ENCODE results near the gene LRRC49.
A peak's percentile ranks its signal among the peaks of the same experiment; 100 is the strongest.
"Not testable (repeated sequence)": the region's sequence is repeated elsewhere in the genome, so short reads cannot be mapped to it uniquely, and the experiment has no call there.

Gene LRRC49

DNA sequence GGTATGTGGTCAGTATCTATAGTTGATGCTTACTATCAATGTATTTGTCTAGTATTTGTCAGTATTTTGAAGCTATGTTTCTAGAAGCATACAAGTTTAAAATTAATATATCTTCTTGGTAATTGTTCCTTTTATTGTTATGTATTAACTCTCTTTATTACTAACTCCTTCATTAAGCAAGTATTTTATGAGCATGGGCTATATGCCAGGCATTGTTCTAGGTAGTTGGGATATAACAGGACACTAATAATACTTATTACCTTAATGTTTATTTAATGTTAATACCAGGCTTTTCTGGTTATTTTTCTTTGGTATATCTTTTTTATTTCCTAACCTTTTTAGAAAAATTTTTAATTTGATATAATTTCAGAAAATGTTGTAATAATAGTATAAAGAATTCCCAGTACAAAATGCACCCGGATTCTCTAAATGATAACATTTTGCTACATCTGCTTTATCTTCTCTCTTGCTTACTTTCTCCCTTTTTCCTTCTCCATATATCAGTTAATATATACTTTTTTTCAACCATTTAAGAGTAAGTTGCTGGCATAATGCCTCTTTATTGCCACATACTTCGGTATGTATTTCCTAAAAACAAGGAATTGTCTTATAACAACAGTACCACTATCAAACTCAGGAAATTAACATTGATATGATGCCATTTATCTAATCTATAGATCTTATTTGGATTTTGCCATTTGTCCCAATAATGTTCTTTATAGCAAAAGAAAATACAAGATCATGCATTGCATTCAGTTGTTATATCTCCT is 30.9 kb downstream of the LRRC49 start:
- no peak for DNase-seq (ENCODE audit: low read depth)

DNA sequence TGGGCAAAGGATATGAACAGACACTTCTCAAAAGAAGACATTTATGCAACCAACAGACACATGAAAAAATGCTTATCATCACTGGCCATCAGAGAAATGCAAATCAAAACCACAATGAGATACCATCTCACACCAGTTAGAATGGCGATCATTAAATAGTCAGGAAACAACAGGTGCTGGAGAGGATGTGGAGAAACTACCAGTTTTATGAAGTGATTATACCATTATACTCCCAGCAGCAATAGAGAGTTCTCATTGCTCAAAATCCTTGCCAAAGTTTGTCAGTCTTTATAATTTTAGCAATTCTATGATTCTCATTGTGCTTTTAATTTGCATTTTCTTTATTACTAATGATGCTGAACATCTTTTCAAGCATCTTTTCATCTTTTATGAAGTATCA is 34.3 kb downstream of the LRRC49 start:
- not testable (repeated sequence) for DNase-seq (ENCODE audit: low read depth)

DNA sequence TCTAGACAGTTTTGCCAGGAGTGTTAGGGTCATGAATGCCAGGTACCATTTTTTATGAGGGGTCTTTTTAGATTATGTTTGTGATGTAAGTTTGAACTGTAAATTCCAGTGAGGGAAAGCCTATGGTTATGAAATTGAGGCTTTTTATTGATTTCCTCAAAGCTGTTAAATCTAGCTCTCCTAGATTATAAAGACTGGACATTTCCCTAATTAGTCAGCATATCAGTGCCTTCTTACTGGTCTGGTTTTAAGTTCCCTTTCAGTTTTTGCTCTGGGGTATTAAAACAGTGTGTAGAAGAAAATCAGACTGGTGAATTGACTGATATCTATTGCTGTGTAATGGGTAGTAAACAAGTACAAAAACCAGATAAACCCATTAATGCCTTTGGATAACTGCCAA is 39.2 kb downstream of the LRRC49 start:
- DNase-seq (ENCODE audit: low read depth), result no peak

DNA sequence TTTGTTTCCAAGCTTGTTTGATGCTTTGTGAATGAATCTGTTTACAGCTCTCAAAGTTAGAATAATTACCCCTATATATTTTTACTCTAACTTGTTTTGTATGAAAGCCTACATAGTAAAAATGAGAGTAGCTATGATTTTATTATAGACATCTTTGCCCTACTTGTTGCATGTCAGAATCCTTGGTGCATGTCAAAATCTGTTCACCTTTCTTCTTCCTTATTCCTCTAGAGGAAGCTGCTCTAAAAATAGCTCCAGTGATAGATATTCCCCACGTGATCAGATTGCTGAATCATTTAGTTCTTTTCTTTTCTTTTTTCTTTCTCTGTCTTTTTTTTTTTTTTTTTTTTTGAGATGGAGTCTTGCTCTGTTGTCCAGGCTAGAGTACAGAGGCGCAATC is 39.8 kb downstream of the LRRC49 start:
- no peak for DNase-seq (ENCODE audit: low read depth)

DNA sequence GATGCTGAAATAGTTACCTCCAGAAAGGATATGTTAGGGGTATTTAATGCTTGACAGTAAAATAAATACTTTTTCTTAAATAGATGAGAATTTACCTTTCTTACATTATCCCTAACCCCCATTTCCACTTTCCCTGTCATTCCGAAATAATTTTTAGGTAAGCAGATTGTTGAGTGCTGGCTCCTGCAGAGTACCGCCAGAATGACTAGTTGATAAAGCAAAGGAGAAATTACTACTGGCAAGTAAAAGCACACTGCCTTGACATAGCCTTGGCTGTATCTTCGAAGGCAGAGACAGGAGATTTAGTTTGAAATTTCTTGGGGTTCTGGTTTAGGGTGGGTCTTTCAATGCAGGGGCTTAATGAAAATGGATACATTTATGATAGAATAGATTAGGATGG is 40.8 kb downstream of the LRRC49 start:
- no peak for DNase-seq (ENCODE audit: low read depth)

DNA sequence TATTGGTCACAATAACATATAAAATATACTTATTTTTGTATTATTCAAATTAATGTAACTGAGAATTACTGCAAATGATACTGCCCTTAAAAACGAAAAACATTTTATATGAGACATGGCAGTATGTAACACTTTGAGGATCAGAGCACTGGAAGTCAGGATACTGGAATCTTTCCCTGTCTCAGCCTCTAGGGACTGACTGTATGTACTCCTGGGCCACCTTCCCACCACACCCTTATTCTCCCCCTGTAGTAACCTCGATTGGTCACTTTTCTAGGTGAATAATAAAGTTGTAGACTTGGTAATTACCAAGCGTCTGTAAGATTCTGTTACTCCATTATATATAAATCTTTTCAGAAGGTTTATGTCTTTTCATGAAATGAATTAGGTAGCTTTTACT is 43.0 kb downstream of the LRRC49 start:
- DNase-seq (ENCODE audit: low read depth), result no peak

DNA sequence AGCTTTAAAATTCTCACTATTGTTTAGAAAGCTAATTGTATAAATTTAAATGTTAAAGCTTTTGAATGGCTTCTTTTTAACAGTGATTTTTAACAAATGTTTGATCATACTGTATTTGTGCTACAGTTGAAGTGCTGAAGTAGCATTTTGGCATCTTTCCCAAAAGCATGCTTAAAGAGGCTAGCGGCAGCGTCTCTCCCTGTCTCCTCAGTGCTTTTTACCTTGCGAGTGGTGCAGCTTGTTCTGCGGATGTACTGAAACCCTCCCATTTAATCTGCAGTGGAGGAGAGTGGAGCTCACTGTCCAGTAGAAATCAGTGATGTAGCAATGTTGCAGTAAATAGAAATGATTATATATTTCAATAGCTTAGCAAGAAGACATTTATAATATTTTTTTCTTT is 43.7 kb downstream of the LRRC49 start:
- no peak for DNase-seq (ENCODE audit: low read depth)

DNA sequence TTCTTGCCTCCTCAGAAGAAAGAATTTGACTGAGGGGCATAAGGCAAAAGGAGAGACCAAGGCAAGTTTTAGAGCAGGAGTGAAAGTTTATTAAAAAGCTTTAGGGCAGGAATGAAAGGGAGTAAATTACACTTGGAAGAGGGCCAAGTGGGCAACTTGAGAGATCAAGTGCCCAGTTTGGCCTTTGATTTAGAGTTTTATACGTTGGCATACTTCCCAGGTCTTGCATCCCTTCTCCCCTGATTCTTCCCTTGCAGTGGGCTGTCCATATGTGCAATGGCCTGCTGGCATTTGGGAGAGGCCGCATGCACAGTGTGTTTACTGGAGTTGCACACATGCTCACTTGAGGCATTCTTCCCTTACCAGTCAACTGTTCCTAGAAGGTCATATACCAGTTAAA is 50.7 kb downstream of the LRRC49 start:
- not testable (repeated sequence) for DNase-seq (ENCODE audit: low read depth)

DNA sequence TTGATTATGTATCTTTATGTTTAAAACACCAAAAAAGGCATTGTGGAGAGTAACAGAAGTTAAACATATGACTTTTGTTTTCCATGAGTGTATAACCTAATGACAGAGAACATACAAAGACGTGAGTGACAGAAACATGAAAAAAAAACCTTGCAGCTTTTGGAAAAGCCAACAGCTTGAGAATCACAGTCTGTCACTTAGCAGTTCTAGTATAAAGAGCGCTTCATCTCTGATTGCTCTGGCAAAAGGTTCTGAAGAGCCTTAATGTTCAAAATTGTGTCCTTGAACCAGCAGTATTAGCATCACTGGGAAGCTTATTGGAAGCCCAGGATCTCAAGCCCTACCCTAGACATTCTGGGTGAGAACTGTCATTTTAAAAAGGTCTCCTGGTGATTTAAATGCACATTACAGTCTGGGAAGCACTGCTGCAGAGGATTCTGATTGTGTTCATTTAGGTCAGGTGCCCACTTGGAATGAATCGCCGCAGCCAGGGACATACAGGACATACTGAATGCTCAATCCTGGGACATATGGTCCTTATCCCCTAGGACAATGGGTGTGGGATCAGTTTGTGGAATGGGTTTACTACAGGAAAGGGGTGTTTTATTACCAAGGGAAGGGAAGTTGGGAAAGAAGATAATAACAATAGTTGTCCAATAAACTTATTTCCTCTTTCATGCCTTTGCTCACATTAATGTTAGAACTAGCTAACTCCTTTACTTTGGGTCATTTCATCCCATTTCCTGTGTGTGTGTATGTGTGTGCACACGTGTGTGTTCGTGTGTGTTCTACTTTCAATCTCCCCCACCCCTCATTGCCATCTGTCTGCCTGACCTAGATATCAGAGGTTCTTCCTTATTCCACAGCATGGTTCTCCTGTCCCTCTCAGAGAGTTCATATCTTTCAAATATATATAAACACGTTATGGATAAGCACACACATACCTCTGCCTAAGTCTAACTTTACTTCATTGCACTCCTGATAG is 55.0 kb downstream of the LRRC49 start:
- DNase-seq (ENCODE audit: low read depth), result no peak

DNA sequence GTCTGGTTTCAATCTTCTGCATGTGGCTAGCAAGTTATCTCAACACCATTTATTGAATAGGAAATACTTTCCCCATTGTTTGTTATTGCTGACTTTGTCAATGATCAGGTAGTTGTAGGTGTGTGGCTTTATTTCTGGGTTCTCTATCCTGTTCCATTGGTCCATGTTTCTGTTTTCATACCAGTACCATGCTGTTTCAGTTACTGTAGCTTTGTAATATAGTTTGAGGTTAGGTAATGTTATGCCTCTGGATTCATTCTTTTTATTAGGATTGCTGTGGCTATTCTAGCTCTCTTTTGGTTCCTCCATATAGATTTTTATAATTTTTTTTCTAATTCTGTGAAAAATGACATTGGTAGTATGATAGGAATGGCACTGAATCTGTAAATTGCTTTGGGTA is 58.3 kb downstream of the LRRC49 start:
- DNase-seq (ENCODE audit: low read depth), result no peak

DNA sequence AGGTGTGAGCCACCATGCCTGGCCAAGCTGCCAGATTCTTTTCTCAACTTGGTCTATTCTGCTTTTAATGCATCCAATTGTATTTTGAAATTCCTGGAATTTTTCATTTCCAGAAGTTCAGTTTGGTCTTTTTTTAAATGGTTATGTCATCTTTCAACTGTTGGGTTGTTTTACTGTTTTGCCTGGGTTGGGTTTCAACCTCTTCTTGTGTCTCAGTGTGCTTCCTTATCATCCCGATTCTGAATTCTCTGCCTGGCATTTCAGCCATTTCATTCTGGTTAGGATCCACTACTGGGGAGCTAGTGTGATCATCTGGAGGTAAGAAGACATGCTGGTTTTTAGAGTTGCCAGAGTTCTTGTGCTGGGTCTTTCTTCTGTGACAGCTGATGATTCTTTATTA is 61.5 kb downstream of the LRRC49 start:
- no peak for DNase-seq (ENCODE audit: low read depth)

DNA sequence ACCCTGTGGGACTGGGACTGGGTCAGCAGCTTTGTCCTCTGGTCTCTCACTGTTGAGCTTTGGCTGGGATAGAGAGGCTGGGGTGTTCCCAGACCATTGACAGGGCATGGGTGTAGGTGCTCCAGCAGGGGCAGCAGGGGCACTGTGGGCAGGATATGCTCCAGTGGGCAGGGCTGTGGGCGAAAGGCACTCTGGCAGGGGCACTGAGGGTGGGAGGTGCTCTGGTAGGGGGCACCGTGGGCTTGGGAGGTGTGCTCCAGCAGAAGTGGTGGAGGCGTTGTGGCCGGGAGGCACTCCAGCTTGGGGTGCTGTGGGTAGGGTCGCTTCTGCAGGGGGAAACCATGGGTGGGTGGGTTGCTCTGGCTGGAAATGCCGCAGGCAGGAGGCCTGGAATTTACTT is 62.1 kb downstream of the LRRC49 start:
- DNase-seq (ENCODE audit: low read depth), result no peak

DNA sequence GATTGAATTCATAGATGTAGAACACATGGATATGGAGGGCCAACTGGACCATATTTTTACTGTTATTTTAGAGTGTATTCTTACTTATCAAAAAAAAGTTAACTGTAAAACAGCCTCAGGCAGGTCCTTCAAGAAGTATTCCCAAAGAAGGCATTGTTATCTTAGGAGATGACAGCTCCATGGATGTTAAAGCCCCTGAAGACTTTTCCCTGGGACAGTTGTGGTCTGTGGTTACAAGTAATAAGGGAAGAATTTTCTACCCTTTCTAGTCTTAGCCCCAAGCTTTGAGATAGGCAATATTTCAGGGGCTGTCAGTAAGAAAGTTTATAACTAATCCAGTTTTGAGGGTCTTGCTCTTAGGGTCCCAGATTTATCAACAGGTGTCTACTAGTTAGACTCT is 62.5 kb downstream of the LRRC49 start:
- DNase-seq (ENCODE audit: low read depth), result no peak

DNA sequence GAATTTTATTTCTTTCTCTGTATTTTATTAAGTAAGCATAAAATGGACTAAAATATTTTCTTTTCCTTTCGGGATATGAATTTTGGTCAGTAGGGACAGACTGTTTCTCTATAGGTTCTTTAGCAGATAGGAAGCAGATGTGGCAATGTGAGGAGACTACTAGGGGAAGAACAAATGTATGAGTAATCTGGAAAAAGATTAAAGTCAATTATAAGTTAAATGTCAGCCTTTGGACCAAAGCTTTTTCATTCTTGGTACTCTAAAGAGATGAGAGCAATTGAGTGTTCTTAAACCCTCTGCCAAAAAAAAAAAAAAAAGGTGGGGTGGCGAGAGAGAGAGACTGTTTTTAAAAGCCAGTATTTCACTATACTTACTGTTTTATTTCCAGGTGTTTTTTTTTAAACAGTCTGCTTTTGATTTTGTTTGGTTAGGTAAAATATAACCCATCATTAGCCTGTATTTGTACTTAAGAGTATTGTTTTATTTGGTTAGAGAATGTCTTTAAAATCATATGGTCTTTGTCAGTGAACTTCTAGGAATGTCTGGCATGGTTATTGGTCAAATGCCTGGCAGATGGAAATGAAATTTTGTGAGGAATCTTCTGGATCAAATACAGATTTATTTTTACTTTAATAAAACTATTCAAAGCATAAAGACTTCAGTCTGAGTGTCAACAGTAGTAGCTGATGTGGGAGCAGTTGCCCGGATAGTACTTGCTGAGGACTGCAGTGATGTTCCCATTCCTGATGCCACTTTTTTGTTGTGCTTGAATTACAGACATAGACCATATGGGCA is 63.8 kb downstream of the LRRC49 start:
- no peak for DNase-seq (ENCODE audit: low read depth)

DNA sequence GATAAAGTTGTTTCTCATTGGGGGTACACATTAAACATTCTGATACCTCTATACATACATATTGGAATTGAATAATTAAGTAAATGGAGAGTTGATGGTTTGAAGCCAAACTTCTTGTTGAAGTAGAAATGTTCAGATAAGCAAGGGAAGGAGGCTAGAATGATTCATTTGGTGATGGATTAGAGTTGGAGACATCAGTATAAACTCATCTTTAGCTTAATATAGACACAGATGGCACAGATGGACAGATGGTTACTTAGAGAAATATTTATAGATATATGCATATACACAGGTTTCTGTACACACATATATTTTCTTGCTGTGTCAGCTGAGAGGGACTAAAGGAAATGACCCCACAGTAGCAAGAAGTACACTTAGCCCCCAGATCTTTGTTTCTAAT is 69.5 kb downstream of the LRRC49 start:
- no peak for DNase-seq (ENCODE audit: low read depth)

DNA sequence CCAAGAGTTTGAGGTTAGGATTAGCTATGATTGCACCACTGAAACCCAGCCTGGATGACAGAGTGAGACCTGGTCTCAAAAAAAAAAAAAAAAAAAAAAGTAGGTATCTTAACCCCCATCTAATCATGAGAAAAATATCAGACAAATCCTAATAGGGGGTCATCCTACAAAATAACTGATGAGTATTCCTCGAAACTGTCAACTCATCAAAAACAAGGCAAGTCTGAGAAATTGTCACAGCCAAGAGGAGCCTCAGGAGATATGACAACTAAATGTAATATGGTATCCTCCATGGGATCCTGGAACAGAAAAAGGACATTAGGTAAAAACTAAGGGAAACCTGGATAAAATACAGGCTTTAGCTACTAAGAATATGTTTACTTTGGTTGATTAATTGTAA is 70.6 kb downstream of the LRRC49 start:
- no peak for DNase-seq (ENCODE audit: low read depth)

DNA sequence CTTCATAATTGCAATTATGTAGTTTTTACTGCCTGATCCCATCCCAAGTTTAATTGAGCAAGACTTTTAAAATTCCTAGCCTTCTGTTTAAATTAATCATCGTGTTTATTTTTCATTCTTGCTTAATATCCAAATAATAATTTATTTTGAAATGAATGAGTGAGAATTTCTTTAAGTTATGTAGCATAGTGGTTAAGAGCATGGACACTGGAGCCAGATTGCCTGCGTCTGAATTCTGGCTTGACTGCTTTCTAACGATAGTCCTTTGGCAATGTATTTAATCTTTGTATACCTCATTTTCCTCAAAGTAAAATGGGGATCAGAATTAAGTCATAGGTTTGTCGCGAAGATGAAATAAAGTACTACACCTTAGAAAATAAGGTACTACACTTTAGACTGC is 71.4 kb downstream of the LRRC49 start:
- DNase-seq (ENCODE audit: low read depth), result no peak

DNA sequence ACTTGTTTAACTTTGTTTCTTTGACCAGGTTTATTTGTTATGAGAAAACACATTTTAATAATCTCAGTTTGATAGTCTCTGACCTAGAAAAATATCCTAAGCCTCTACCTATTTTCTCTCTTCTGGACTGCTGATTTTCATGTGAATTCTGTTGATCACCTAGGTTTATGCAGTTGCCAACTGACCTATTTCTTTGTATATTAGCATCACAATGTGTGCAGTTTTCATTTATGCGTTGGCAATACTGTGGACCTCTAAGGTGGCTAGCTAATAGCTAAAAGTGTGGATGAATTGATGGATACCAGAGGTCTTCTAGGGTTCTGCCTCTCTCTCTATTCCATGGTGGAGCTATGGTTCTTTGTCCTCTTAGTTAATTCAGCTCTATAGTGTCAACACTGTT is 72.1 kb downstream of the LRRC49 start:
- DNase-seq (ENCODE audit: low read depth), result no peak

DNA sequence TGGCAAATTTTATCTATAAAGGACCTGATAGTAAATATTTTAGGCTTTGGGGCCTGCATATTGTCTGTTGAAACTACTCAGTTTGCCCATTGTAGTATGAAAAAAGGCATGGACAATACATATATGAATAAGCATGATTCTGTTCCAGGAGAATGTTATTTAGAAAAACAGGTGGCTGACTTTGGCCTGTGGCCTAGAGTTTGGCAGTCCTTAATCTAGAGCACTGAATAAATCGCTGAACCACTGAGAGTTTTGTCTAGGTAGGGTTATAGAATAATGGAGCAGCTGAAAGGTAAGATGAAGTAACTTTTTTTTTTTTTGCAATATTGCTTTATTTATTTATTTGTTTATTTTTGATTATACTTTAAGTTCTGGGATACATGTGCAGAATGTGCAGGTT is 75.0 kb downstream of the LRRC49 start:
- DNase-seq (ENCODE audit: low read depth), result no peak

DNA sequence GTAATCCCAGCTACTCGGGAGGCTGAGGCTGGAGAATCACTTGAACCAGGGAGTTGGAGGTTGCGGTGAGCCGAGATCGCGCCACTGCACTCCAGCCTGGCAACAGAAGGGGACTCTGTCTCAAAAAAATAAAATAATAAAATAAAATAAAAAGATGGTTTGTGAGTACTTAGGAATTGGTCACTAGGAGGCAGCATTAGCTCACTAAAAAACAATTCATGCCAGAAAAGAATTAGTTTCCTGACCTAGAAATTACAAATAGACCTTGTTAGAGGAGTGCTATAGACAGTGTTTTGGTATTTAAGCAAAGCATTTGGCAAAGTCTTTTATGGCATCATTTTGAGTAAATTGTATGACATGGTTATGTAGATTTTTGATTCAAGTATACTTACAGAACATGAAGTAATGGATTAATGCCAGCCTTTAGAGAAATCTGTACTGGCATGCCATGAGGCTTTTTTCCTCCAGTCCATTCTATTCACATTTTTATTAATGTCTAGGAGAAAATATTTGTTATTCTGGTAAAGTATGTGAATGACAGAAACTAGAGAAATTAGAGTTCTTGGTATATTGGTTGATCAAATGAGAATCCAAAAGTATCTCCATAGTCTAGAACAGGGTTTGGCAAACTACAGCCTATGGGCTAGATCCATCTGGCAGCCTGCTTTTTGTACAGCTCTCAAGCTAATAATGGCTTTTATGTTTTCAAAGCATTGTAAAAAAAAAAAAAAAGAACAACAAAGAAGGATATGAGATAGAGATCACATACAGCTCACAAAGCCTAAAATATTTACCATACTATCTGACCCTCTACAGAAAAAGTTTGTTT is 81.6 kb downstream of the LRRC49 start:
- DNase-seq (ENCODE audit: low read depth), result peak; percentile 38

DNA sequence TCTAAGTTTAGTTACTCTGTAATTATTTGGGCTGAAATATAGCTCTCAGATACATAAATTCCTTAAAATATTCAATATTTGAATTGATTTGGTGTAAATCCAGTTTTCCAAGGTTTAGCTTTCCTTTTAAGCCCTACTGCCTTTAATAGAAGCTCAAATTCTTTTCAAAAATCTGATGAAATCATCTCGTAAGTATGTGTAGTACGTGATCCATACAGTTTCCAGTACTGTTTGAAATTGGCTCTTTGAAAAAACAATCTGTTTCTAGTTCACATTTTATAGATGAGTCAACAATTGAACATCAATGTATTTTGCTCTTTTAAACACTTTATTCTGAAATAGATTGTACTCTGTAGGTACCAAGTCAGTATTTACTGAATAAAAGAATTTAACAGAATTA is 84.2 kb downstream of the LRRC49 start:
- no peak for DNase-seq (ENCODE audit: low read depth)
